ENCODE measurements around the gene PTGR1.
A peak's percentile ranks its signal among the peaks of the same experiment; 100 is the strongest.

Gene PTGR1

GRCh38 chr9:111529787-111530186 lies 69.7 kb downstream of the PTGR1 start:
- H3K9me3 Mint-ChIP-seq: peaks cover 6% of the 10 kb centered on the region
- no peak overlapping the region for H3K27ac Mint-ChIP-seq
- H3K4me1 Mint-ChIP-seq: peaks cover 12% of the 10 kb centered on the region
- H3K36me3 Mint-ChIP-seq: peaks cover 39% of the 10 kb centered on the region
- H3K27me3 Mint-ChIP-seq: peaks cover 6% of the 10 kb centered on the region
- H3K4me3 Mint-ChIP-seq: no peak overlapping the region
- ATAC-seq: no peak

GRCh38 chr9:111527347-111527746 lies 72.1 kb downstream of the PTGR1 start:
- H3K4me1 Mint-ChIP-seq: peaks cover 20% of the 10 kb centered on the region
- no peaks in the 10 kb centered on the region for H3K9me3 Mint-ChIP-seq
- peak; percentile 47 for ATAC-seq
- H3K27me3 Mint-ChIP-seq: peaks cover 17% of the 10 kb centered on the region
- H3K36me3 Mint-ChIP-seq: peaks cover 14% of the 10 kb centered on the region
- H3K27ac Mint-ChIP-seq: no peak overlapping the region
- no peak overlapping the region for H3K4me3 Mint-ChIP-seq

GRCh38 chr9:111525056-111525977 lies 74.1 kb downstream of the PTGR1 start, which contains the start of gene ZNF483:
Gene ZNF483, plus strand, starts transcription at chr9:111525179. Its CDS starts 2,217 bp downstream, at chr9:111527396.
- Mint-ChIP-seq H3K27me3 (peaks cover 26% of the 10 kb centered on the region), H3K4me1 (peaks cover 20% of the 10 kb centered on the region), H3K9me3 (no peaks in the 10 kb centered on the region), H3K27ac (peak within 1 kb of the TSS; percentile 77), H3K4me3 (peak within 1 kb of the TSS; percentile 84), H3K36me3 (peaks cover 6% of the 10 kb centered on the region)
- ATAC-seq: peak; percentile 73

- Mint-ChIP-seq H3K9me3 (no peaks in the 10 kb centered on the region), H3K4me1 (peaks cover 20% of the 10 kb centered on the region), H3K4me3 (peak overlapping the region; percentile 84), H3K27ac (no peak overlapping the region), H3K36me3 (peaks cover 6% of the 10 kb centered on the region), H3K27me3 (peaks cover 26% of the 10 kb centered on the region)
- ATAC-seq: no peak
These were observed 74.8 kb downstream of the PTGR1 start for GRCh38 chr9:111524731-111525055.

GRCh38 chr9:111516061-111516465 lies 83.4 kb downstream of the PTGR1 start:
- ATAC-seq: peak; percentile 66
- H3K4me3 Mint-ChIP-seq: no peak overlapping the region
- H3K36me3 Mint-ChIP-seq: no peaks in the 10 kb centered on the region
- H3K27me3 Mint-ChIP-seq: peaks cover 5% of the 10 kb centered on the region
- H3K4me1 Mint-ChIP-seq: no peaks in the 10 kb centered on the region
- H3K27ac Mint-ChIP-seq: no peak overlapping the region
- H3K9me3 Mint-ChIP-seq: peaks cover 4% of the 10 kb centered on the region

GRCh38 chr9:111514967-111515366 lies 84.5 kb downstream of the PTGR1 start:
- H3K36me3 Mint-ChIP-seq: no peaks in the 10 kb centered on the region
- H3K4me1 Mint-ChIP-seq: no peaks in the 10 kb centered on the region
- no peak for ATAC-seq
- H3K4me3 Mint-ChIP-seq: no peak overlapping the region
- peaks cover 9% of the 10 kb centered on the region for H3K9me3 Mint-ChIP-seq
- no peaks in the 10 kb centered on the region for H3K27me3 Mint-ChIP-seq
- no peak overlapping the region for H3K27ac Mint-ChIP-seq
